T47D (cell line): Measurements from ENCODE around the gene CCDC57.

ENCODE experiments used
- DNase-seq, 2 experiments: peaks; one replicate each; pipeline versions ENCODE4 v3.0.0 to v3.0.0-alpha.2; 2011 to 2012; ENCODE audit warnings: low read depth in 1 of 2, low spot score in 1 of 2
- JUND ChIP-seq: IDR thresholded peaks from 2 replicates; pipeline ENCODE4 v1.6.1; 2012; ENCODE audit warnings: low read depth
- in situ Hi-C: cut with HindIII; loops from 2 replicates; pipeline ENCODE4 v1.10.0; 2016; ENCODE audit warnings: low sequenced_read_pairs, low pct_unique_long_range_greater_than_20kb

CCDC57 gene

DNA sequence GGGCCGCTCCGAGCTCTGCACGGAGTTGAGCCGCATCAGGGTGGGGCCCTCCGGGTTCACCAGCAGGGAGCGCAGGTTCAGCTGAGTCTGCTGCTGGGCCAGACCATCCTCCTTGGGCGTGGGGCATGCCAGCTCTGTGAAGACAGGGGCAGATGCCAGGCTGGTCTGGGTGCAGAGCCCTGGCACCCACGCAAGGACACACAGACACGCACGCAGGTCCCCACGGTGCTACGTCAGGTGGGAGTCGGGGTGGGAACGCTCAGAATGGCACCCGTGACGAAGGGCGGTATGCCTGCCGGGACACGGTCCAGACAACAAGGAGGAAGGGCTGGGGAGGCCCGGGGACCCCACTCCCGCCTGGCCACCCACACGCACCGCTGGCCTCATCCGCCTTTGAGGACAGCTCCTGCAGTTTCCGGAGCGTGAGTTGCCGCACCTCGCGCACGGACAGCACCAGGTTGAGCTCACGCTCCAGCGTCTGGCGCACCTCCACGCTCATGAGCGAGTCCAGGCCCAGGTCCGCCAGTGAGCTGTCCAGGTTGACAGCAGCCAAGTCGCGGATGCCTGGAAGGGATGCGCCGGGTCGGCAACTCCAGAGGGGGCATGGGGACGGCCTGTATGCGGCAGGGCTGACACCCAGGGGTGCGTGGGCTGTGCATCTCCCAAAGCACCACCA lies 131.7 kb downstream of the CCDC57 start:
- no peak for TF ChIP-seq JUND
- in situ Hi-C loops = no loop called here

DNA sequence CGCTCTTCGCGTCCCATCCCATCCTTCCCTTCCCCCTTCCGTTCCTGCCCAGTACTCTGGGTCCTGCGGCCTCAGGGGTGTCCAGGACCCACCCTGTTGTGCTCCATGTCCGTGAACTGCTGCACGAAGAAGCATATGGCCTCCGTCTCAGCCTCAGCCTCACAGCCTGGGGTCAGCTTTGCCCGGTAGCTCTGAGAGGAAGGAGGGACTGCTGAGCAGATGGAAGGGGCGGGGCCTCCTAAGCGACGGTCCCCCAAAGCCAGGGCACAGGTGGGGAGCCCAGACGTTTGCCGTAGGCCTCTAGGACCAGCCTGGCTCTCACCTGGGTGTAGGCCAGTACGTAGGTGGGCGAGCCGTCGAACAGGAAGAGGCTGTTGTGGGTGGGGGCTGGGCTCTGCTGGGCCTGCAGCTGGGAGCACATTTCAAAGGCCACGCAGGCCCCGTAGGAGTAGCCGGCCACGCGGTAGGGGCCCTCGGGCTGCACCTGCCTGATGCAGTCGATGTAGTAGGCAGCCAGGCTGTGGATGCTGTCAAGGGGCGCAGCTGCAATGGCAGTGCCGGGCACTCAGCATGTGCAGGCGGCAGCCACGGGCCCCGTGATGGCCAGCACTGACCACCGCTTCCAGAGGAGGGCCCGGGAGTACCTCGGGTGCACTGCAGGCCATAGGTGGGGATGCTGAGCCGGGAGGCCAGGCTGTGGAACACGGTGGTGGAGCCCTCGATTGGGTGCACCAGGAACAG lies 132.4 kb downstream of the CCDC57 start:
- no peak for TF ChIP-seq JUND
- in situ Hi-C loops = no loop called here

More for the DNA sequence above, 131.7 kb downstream of the CCDC57 start:
- no peak for DNase-seq

GRCh38 chr17:82079001-82079677 lies 133.5 kb downstream of the CCDC57 start:
- TF ChIP-seq JUND = no peak
- in situ Hi-C loops = no loop called here
- DNase-seq = no peak

More for the DNA sequence above, 132.4 kb downstream of the CCDC57 start:
- no peak for DNase-seq

DNA sequence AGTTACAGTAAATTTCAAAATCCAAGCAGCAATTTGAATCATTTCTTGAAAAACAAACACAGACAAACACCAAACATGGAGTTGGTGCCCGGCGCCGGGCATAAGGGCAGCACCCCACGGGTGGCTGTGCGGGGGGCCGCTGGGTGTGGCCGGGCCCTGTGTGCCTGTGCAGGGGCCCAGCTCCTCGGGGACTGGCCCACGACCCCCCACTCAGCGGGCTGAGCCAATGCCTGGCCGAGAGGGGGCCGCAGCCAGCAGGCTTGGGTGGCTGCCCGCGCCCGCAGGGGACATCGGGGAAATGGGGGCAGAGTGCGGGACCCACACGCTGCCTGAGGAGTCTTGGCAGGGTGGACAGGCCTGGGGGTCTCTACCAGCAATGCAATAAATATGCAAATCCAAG lies 134.2 kb downstream of the CCDC57 start:
- in situ Hi-C loops = no loop called here
- no peak for DNase-seq
- no peak for TF ChIP-seq JUND

DNA sequence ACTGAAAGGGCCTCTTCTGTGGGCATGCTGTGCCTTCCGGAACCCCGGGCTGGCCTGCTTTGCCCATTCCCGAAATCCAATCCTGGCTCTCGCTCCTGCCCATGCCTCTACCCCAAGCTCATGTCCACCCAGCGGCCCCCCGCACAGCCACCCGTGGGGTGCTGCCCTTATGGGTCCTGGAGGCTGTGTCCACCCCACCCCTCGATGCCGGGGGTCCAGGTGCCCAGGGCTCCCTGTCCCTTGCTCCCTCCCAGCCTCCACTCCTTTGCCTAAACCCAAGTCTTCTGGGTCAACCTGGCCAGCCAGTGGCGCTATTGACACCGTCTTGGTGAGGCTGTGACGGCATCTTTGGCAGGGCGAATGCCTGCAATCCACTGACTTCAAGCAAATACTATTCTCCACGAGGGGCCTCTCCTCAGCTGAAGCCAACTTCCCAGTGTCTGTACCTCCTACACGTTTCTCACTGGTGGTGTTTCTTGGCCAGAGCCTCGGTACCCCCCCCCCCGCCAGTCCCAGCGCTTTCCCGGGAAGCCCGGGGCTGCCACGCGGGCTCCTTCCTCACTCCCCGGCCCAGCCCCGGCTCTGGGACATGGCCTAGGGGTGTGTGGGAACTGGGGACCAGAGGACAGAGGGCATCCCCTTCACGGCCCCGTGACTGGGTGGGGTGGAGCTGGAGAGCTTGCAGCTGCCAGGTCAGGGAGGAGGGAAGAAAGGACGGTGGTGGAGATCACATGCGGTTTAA lies 134.9 kb downstream of the CCDC57 start:
- TF ChIP-seq JUND = no peak
- peak in 1 of 2 experiments; percentile 48 for DNase-seq
- in situ Hi-C loops = no loop called here

GRCh38 chr17:82076785-82077591 lies 135.7 kb downstream of the CCDC57 start:
- in situ Hi-C loops = no loop called here
- no peak for DNase-seq
- TF ChIP-seq JUND = no peak

- in situ Hi-C loops = no loop called here
- peak in 1 of 2 experiments; percentile 48 for DNase-seq
- 0 out of 2 replicates have a peak, but pooled peaks have one; percentile 24 for TF ChIP-seq JUND
Observed at GRCh38 chr17:82076018-82076784, 136.4 kb downstream of the CCDC57 start.

GRCh38 chr17:82073446-82073845 lies 139.2 kb downstream of the CCDC57 start:
- no peak for DNase-seq
- in situ Hi-C loops = no loop called here
- TF ChIP-seq JUND = no peak

DNA sequence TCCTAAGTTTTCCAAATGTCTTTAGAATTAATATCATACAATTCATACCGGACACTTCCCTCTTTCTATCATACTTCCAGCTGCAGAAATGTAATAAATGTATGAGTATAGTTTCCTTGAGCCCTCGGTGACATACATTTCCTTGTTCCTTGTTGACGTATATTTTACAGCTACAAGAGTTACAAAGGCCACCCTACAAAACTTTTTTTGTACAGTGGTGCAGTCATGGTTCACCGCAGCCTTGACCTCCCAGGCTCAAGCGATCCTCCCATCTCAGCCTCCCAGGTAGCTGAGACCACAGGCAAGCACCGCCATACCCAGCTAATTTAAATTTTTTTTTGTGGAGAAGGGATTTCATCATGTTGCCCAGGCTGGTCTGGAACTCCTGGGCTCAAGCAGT lies 139.8 kb downstream of the CCDC57 start:
- no peak for TF ChIP-seq JUND
- DNase-seq = no peak
- in situ Hi-C loops = no loop called here

- no peak for DNase-seq
- in situ Hi-C loops = no loop called here
- no peak for TF ChIP-seq JUND
Observed at GRCh38 chr17:82070611-82071010, 142.0 kb downstream of the CCDC57 start.
